Activated naive CD8-positive, alpha-beta T cell treated with anti-CD3 and anti-CD28 coated beads, Interleukin-2, amount 50 U/mL, for 24 hours (primary cell): ENCODE results near the gene UBXN6.

ENCODE experiments used
- ATAC-seq: fragments of 150-1000 bp; cut with Tn5 transposase; one replicate; pipeline ENCODE4 v1.10.0; 2021
- DNase-seq: peaks from one replicate; pipeline ENCODE4 v3.0.0; 2021
- H3K27ac Mint-ChIP-seq: one replicate; pipeline ENCODE4 v1.8.0; 2021; ENCODE audit warnings: mild to moderate bottlenecking, mixed read lengths
- H3K27me3 Mint-ChIP-seq: one replicate; pipeline ENCODE4 v1.8.0; 2021; ENCODE audit warnings: mixed read lengths
- H3K36me3 Mint-ChIP-seq: one replicate; pipeline ENCODE4 v1.8.0; 2021; ENCODE audit warnings: low read depth, mixed read lengths
- H3K4me1 Mint-ChIP-seq: one replicate; pipeline ENCODE4 v1.8.0; 2021; ENCODE audit warnings: mixed read lengths
- H3K4me3 Mint-ChIP-seq: one replicate; pipeline ENCODE4 v1.8.0; 2021; ENCODE audit warnings: mild to moderate bottlenecking, moderate library complexity, mixed read lengths
- H3K9me3 Mint-ChIP-seq: one replicate; pipeline ENCODE4 v1.8.0; 2021; ENCODE audit warnings: mixed read lengths

UBXN6 gene

DNA sequence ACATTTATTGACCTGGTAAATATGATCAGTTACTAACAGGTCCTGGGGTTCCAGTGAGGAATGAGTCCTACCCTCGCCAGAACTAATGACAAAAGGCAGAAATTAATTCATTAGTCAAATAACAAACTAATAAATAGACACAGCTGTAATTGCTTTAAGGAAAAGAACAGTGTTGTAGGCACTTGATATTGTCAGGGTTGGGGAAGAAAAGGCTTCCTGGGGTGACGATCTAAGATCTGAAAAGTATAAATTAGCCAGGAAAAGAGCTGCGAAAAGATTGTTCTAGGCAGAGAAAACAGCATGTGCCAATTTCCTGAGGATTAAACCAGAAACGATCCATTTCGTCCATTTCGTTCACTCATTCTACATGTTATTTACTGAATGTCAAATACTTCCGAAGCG, 55.8 kb downstream of the UBXN6 start:
- peaks cover 28% of the 10 kb centered on the region for H3K36me3 Mint-ChIP-seq
- peaks cover 58% of the 10 kb centered on the region for H3K4me1 Mint-ChIP-seq
- H3K4me3 Mint-ChIP-seq: peak overlapping the region; percentile 94
- ATAC-seq: no peak
- H3K9me3 Mint-ChIP-seq: no peaks in the 10 kb centered on the region
- DNase-seq: no peak
- H3K27ac Mint-ChIP-seq: peak overlapping the region; percentile 94
- no peaks in the 10 kb centered on the region for H3K27me3 Mint-ChIP-seq

GRCh38 chr19:4400135-4400936, 57.3 kb downstream of the UBXN6 start, which contains the start of gene SH3GL1:
TSS of gene SH3GL1 (minus strand) at chr19:4400547. CDS start at chr19:4400368, 179 bp downstream.
- H3K4me1 Mint-ChIP-seq: peaks cover 62% of the 10 kb centered on the region
- H3K9me3 Mint-ChIP-seq: no peaks in the 10 kb centered on the region
- peak; percentile 63 for ATAC-seq

GRCh38 chr19:4399812-4400134, 57.8 kb downstream of the UBXN6 start:
- H3K27me3 Mint-ChIP-seq: no peaks in the 10 kb centered on the region
- no peaks in the 10 kb centered on the region for H3K9me3 Mint-ChIP-seq
- H3K4me3 Mint-ChIP-seq: peak overlapping the region; percentile 86
- ATAC-seq (peak; percentile 4), DNase-seq (no peak)
- H3K36me3 Mint-ChIP-seq: peaks cover 29% of the 10 kb centered on the region
- H3K4me1 Mint-ChIP-seq: peaks cover 63% of the 10 kb centered on the region
- peak overlapping the region; percentile 83 for H3K27ac Mint-ChIP-seq

More at GRCh38 chr19:4400135-4400936, 57.3 kb downstream of the UBXN6 start, which contains the start of gene SH3GL1:
- Mint-ChIP-seq H3K4me3 (peak within 1 kb of the TSS; percentile 94), H3K36me3 (peaks cover 28% of the 10 kb centered on the region), H3K27ac (peak within 1 kb of the TSS; percentile 94), H3K27me3 (no peaks in the 10 kb centered on the region)
- DNase-seq: peak; percentile 93

DNA sequence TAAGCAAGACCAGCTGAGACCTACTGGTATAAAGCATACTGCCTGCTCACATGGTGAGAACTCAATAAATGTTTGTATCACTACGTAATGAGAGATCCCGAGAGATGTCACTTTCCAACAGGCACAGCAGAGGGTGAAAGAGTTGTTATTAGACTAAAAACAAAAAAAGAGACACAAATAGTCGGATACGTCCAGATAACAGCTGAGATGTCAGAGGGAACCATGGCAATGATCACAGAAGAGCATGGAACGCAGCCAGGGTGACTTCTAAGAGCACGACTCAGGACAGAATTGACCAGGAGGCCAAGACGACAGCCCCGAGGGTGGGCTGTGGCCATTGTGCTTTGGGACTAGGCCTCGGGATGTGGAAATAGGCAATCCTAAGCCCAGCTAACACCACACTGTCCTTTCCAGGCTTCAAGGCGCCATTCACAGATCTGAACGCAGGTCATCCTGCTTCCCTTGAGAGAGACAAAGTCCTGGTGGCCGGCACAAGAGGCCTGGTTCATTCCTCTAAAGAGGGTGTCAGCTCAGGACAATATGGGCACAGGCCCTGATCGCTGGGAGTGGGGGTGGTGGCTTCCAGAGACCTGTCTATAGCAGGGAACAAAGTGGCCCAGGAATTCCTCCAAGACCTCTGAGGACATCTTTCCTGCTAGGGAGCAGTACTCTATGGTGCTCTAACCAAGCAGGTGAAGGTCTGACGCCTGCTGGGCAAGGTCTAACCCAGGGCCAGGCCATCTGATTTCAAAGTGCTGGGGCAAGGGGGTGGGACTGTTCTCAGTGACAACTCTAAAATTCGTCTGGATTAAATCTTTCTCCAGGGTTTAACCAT, 60.4 kb downstream of the UBXN6 start:
- Mint-ChIP-seq H3K36me3 (peaks cover 24% of the 10 kb centered on the region), H3K27me3 (no peaks in the 10 kb centered on the region), H3K4me1 (peaks cover 56% of the 10 kb centered on the region), H3K27ac (no peak overlapping the region), H3K4me3 (no peak overlapping the region), H3K9me3 (no peaks in the 10 kb centered on the region)
- ATAC-seq: no peak
- no peak for DNase-seq
